ENCODE measurements around the gene SPATA9.

DNA sequence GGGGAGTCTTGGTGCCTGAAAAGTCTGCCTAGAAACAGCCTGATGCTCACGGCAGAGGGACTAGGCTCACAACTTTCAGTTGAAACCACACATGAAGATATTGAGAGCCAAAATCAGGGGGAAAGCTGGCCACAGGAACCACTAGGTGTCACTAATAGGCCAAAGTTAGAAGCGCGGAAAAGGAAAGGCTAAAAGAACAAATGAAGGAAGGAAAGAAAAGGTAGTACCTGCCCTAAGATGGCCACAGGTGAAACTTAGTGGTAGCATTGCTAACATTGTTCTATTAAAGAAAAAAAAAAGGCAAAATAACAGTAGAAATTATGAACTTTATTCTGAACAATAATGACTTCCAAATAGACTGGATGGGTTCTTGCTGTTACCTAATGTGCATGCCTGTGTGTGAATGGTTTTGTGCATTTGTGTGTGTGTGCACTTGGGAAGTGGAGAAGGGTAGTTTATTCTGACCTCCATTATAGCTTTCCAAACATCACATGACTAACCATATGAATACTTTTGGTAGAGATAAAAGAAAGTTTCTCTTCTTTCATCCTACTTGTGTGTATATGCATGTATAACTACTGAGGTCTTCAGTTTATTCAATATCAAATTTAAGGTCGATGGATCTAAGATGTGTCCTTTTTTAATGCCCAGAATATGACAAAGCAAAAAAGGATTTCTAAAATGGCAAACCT is 38.3 kb downstream of the SPATA9 start:
- TF ChIP-seq, protein P1, sequence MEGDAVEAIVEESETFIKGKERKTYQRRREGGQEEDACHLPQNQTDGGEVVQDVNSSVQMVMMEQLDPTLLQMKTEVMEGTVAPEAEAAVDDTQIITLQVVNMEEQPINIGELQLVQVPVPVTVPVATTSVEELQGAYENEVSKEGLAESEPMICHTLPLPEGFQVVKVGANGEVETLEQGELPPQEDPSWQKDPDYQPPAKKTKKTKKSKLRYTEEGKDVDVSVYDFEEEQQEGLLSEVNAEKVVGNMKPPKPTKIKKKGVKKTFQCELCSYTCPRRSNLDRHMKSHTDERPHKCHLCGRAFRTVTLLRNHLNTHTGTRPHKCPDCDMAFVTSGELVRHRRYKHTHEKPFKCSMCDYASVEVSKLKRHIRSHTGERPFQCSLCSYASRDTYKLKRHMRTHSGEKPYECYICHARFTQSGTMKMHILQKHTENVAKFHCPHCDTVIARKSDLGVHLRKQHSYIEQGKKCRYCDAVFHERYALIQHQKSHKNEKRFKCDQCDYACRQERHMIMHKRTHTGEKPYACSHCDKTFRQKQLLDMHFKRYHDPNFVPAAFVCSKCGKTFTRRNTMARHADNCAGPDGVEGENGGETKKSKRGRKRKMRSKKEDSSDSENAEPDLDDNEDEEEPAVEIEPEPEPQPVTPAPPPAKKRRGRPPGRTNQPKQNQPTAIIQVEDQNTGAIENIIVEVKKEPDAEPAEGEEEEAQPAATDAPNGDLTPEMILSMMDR (IDR thresholded peaks at IDR 0.05) = peak; percentile 61 to 73 (median 71)
- no peak for TF ChIP-seq POLR2A (IDR thresholded peaks at IDR 0.05)
